ENCODE measurements around the gene FADS2.

Gene FADS2

DNA sequence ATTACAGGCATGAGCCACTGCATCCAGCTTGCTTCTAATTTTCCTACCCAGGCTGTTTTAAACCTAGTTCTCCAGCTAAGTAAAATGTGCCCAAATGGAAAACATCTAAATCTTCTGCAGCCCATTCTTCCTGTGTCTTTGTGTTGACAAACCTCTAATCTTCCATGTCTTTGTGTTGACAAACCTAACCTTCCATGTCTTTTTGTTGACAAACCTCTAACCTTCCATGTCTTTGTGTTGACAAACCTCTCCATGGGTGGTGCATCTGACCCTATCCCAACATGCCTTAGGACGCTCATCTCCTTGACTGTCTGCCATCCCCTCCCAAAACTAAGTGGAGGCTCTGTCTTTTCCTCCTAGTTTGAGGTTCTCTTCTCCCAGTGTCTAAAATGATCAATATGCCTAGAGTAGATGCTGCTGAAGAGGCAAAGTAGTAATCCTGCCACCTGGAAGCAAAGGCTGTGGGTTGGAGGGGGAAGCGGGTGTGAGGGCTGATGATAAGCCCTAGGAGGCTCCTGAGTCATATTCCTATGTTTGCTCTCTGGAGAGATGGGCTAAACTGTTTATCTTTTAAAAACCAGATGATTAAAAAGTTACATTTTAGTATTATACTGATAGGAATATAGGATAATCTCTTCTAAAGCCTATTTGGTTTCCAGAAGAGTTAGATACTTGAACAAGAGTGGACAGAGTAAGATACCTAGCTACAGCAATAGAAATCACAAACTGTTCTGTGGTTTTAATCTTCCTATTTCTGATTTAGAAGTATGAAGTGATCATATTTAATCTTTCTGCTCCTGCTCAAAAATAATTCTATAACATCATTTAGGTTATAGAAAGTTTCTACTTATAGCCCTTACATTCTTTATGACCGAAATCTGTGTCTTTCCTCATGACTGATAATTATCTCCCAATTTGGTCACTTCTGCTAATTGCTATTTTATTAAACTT is 27.5 kb upstream of the FADS2 start:
- no peaks in the 10 kb centered on the region for H3K27me3 ChIP-seq (ENCODE audit: low read length)
- H3K36me3 ChIP-seq (ENCODE audit: low read length) = peaks cover 11% of the 10 kb centered on the region; the same call in 1 of the 2 replicates
- peaks cover 44% of the 10 kb centered on the region for H3K79me2 ChIP-seq (ENCODE audit: insufficient read depth, low read length)
- H3F3A ChIP-seq (ENCODE audit: insufficient read depth) = peaks cover 32% of the 10 kb centered on the region
- H2AFZ ChIP-seq (ENCODE audit: low read depth, low read length, severe bottlenecking) = no peak overlapping the region
- peaks cover 4% of the 10 kb centered on the region; the same call in 1 of the 2 replicates for H4K20me1 ChIP-seq (ENCODE audit: low read depth, low read length)
- H3K27ac ChIP-seq (ENCODE audit: low read depth, low read length) = no peak overlapping the region; the same call in 1 of the 2 replicates
- H3K9me2 ChIP-seq (replicated peaks; ENCODE audit: insufficient read depth, low read length) = no peaks in the 10 kb centered on the region
- H3K4me2 ChIP-seq (ENCODE audit: low read depth, low read length, poor library complexity, severe bottlenecking) = no peak overlapping the region
- TF ChIP-seq, protein P1, sequence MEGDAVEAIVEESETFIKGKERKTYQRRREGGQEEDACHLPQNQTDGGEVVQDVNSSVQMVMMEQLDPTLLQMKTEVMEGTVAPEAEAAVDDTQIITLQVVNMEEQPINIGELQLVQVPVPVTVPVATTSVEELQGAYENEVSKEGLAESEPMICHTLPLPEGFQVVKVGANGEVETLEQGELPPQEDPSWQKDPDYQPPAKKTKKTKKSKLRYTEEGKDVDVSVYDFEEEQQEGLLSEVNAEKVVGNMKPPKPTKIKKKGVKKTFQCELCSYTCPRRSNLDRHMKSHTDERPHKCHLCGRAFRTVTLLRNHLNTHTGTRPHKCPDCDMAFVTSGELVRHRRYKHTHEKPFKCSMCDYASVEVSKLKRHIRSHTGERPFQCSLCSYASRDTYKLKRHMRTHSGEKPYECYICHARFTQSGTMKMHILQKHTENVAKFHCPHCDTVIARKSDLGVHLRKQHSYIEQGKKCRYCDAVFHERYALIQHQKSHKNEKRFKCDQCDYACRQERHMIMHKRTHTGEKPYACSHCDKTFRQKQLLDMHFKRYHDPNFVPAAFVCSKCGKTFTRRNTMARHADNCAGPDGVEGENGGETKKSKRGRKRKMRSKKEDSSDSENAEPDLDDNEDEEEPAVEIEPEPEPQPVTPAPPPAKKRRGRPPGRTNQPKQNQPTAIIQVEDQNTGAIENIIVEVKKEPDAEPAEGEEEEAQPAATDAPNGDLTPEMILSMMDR (IDR thresholded peaks at IDR 0.05; ENCODE audit: insufficient read depth, low read length, poor library complexity, severe bottlenecking) = no peak
- no peak for TF ChIP-seq EZH2phosphoT487 (conservative IDR thresholded peaks at IDR 0.05; ENCODE audit: low read length)
- no peak overlapping the region for H3K4me3 ChIP-seq (ENCODE audit: insufficient read depth, low read length, poor library complexity, severe bottlenecking)
- no peaks in the 10 kb centered on the region for H3K9me3 ChIP-seq (ENCODE audit: insufficient read depth, low read length)
- H3K9ac ChIP-seq (ENCODE audit: low read length) = no peak overlapping the region

DNA sequence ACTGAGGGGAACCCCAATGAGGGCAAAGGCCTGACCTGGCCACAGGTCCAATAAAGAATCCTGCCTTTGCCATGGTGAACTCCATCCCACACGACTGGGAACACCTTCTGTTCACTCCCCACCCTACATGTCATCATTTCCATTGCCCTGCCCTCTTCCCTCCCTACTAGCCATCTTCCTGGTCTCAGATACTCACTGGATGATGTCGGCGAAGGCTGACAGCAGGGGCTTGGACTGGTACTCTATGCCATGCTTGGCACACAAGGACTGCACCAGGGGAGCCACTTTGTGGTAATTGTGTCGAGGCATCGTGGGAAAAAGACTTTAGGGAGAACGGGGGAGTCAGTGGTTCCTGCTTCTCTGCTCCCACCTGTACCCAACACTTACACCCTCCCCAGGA is 25.5 kb upstream of the FADS2 start:
- Histone ChIP-seq H3K9me3 (ENCODE audit: insufficient read depth, low read length) (no peaks in the 10 kb centered on the region), H3K4me2 (ENCODE audit: low read depth, low read length, poor library complexity, severe bottlenecking) (no peak overlapping the region), H3K4me3 (ENCODE audit: insufficient read depth, low read length, poor library complexity, severe bottlenecking) (no peak overlapping the region), H3K9me2 (replicated peaks; ENCODE audit: insufficient read depth, low read length) (no peaks in the 10 kb centered on the region), H3K27ac (ENCODE audit: low read depth, low read length) (no peak overlapping the region), H3F3A (ENCODE audit: insufficient read depth) (peaks cover 27% of the 10 kb centered on the region), H3K36me3 (ENCODE audit: low read length) (peaks cover 8% of the 10 kb centered on the region; the same call in 1 of the 2 replicates), H3K27me3 (ENCODE audit: low read length) (no peaks in the 10 kb centered on the region), H3K9ac (ENCODE audit: low read length) (no peak overlapping the region), H2AFZ (ENCODE audit: low read depth, low read length, severe bottlenecking) (no peak overlapping the region), H4K20me1 (ENCODE audit: low read depth, low read length) (peaks cover 4% of the 10 kb centered on the region; the same call in 1 of the 2 replicates), H3K79me2 (ENCODE audit: insufficient read depth, low read length) (peaks cover 25% of the 10 kb centered on the region)
- TF ChIP-seq, protein P1 (IDR thresholded peaks at IDR 0.05; ENCODE audit: insufficient read depth, low read length, poor library complexity, severe bottlenecking) = no peak
- TF ChIP-seq EZH2phosphoT487 (conservative IDR thresholded peaks at IDR 0.05; ENCODE audit: low read length) = no peak

DNA sequence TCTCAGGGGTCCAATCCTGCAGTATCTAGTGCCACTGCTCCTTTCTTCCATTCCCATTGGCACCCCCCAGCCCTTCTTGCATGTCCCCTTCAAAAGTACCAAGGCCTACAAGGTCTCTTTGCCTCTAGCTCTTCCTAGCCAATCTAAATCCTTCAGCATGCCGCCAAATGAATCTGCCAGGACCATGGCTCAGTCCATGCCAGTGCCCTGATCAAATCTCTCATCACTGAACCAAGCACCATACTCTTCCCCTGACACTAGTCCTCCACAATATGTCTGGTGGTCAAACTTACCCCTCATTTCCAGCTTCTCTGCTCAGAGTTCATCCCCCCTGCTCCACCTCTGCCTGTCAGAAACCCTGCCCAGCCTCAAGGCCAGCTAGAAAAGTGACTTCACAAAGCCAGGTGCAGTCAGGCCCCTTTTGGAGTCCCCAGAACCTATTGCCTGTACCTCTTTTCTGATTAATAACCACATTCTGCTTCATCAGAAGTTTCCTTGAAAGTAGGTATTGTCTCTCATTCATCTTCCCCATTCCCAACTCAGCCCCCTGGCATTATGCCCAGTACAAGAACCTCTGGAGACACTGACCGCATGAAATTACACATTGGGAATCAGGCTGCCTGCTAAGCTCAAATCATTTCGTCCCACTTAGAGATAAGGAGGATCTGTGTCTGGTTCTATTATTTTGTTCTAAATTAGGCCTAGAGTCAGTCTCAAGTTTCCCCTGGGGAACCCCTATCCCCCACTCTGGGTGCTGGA is 24.0 kb upstream of the FADS2 start:
- peaks cover 9% of the 10 kb centered on the region; the same call in 1 of the 2 replicates for H3K36me3 ChIP-seq (ENCODE audit: low read length)
- H3K9ac ChIP-seq (ENCODE audit: low read length) = no peak overlapping the region
- no peak overlapping the region for H3K4me2 ChIP-seq (ENCODE audit: low read depth, low read length, poor library complexity, severe bottlenecking)

More for the DNA sequence above, 24.0 kb upstream of the FADS2 start:
- TF ChIP-seq, protein P1 (IDR thresholded peaks at IDR 0.05; ENCODE audit: insufficient read depth, low read length, poor library complexity, severe bottlenecking) = no peak
- TF ChIP-seq EZH2phosphoT487 (conservative IDR thresholded peaks at IDR 0.05; ENCODE audit: low read length) = no peak
- Histone ChIP-seq H3K79me2 (ENCODE audit: insufficient read depth, low read length) (peaks cover 10% of the 10 kb centered on the region), H3K27ac (ENCODE audit: low read depth, low read length) (no peak overlapping the region), H3F3A (ENCODE audit: insufficient read depth) (peaks cover 25% of the 10 kb centered on the region), H3K9me3 (ENCODE audit: insufficient read depth, low read length) (no peaks in the 10 kb centered on the region), H4K20me1 (ENCODE audit: low read depth, low read length) (peaks cover 4% of the 10 kb centered on the region; the same call in 1 of the 2 replicates), H3K27me3 (ENCODE audit: low read length) (no peaks in the 10 kb centered on the region), H2AFZ (ENCODE audit: low read depth, low read length, severe bottlenecking) (no peak overlapping the region), H3K4me3 (ENCODE audit: insufficient read depth, low read length, poor library complexity, severe bottlenecking) (no peak overlapping the region), H3K9me2 (replicated peaks; ENCODE audit: insufficient read depth, low read length) (no peaks in the 10 kb centered on the region)

All from SU-DHL-6 (cell line).